Right lobe of liver (tissue), 6 donors: Measurements from ENCODE around the gene R3HDM2. TPM values are rescaled to one million over a fixed set of nuclear protein-coding genes. Genes with fewer than 3 reads are reported as not detected.
"Not testable (repeated sequence)": the region's sequence is repeated elsewhere in the genome, so short reads cannot be mapped to it uniquely, and the experiment has no call there.

Experiments
- ATAC-seq, 4 donors: fragments of 200-7000 bp; cut with Tn5 transposase; one replicate each; pipeline ENCODE4 v1.9.1; 2020; ENCODE audit warnings: mild to moderate bottlenecking in 4 of 4, moderate library complexity in 4 of 4
- DNase-seq, 3 donors: peaks; one replicate each; pipeline ENCODE4 v3.0.0-alpha.2; 2020
- H3K27ac ChIP-seq, 3 donors: fragments of 200-600 bp; one replicate each; pipeline ENCODE4 v1.8.0; 2022
- H3K27me3 ChIP-seq, 2 donors: fragments of 200-600 bp; one replicate each; pipeline ENCODE4 v1.8.0; 2022
- H3K36me3 ChIP-seq, 4 donors: fragments of 200-600 bp; sonication (generic) in 1 of 4; one replicate each; pipeline versions ENCODE4 v1.5.1 to v1.8.0; 2017 to 2022; ENCODE audit warnings: control low read depth in 1 of 4
- H3K4me1 ChIP-seq, 4 donors: fragments of 200-600 bp; sonication (generic) in 1 of 4; one replicate each; pipeline versions ENCODE4 v1.5.1 to v1.8.0; 2017 to 2022; ENCODE audit warnings: control low read depth in 1 of 4
- H3K4me3 ChIP-seq, 3 donors: fragments of 200-600 bp; one replicate each; pipeline ENCODE4 v1.8.0; 2022
- H3K9me3 ChIP-seq, 4 donors: fragments of 200-600 bp; sonication (generic) in 1 of 4; one replicate each; pipeline versions ENCODE4 v1.5.1 to v1.8.0; 2017 to 2022; ENCODE audit warnings: control low read depth in 1 of 4
- POLR2A ChIP-seq: fragments of 450-650 bp; IDR thresholded peaks from one replicate; pipeline ENCODE4 v1.6.1; 2017; ENCODE audit warnings: antibody characterized with exemption, mild to moderate bottlenecking
- WGBS: methylation state at CpG from one replicate; pipeline ENCODE4 v1.1.6; 2018; ENCODE audit warnings: low coverage, low lambda C conversion rate; ENCODE audit not compliant: insufficient coverage; ENCODE audit errors: missing lambda C conversion rate; 5-methylcytosine and 5-hydroxymethylcytosine counted together
- intact Hi-C, 2 donors: fragments of 100-400 bp; cut with DNase I; formaldehyde crosslinking; loops; one replicate each; pipeline versions ENCODE4 v1.11.2 to v1.14.1; 2022
- total RNA-seq, 6 experiments: library from RNA; depleted of rRNA in 2 of 6; stranded (reverse); fragments of >200 nt in 2 of 6; fragmentation: NEBNext Ultra II Directional in 3 of 6; extraction: Animal tissue kit (Norgen Biotek cat#: 25700) in 3 of 6; gene quantifications; one replicate each; pipeline versions ENCODE4 v1.1.0 to v1.2.4, GENCODE V29; 2016 to 2023
- TF ChIP-seq, protein P1 (sequence below), 4 donors: fragments of 200-600 bp in 3 of 4; fragments of 450-650 bp in 1 of 4; IDR thresholded peaks; one replicate each; pipeline versions ENCODE4 v1.5.1 to v1.8.0; 2016 to 2022; ENCODE audit warnings: antibody characterized with exemption in 4 of 4, mild to moderate bottlenecking in 2 of 4
- donor health status: DM: no; HTN: yes; CAD: no.
- donor health status: DM: no; HTN: no; CAD: no.
- donor health status: DM: no; HTN: no; CAD: no.
- donor health status: DM: no; HTN: yes; CAD: no.
- donor health status: DM: no; HTN: yes; CAD: no.

R3HDM2 gene
- total RNA-seq, 6 experiments from 2014 or later: 25.3 to 48.0 (median 35.9) TPM

DNA sequence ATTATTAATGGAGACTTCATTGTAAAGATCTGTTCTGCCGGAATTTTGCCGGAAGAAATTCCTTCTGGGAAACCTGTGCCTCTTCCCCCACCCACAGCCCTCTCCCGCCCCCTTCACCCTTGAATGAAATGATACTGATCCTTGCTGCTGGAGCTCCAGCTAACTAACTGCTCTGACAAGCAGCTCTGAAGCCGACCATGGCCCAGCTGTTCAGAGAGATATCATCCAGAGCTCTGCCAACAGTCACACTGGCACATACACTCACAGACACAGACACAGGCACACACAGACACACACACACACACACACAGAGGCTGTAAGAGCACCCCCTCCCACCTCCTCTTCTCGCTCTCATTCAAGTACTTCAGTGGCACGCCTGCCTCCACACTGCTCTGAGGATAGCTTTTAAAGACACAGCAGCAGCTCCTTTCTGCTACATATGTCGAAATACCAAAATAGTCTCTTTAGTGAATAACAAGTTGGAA is 88.6 kb downstream of the R3HDM2 start:
- no peak for DNase-seq
- 69% methylated on average over 6 of the region's 7 CpGs for WGBS

DNA sequence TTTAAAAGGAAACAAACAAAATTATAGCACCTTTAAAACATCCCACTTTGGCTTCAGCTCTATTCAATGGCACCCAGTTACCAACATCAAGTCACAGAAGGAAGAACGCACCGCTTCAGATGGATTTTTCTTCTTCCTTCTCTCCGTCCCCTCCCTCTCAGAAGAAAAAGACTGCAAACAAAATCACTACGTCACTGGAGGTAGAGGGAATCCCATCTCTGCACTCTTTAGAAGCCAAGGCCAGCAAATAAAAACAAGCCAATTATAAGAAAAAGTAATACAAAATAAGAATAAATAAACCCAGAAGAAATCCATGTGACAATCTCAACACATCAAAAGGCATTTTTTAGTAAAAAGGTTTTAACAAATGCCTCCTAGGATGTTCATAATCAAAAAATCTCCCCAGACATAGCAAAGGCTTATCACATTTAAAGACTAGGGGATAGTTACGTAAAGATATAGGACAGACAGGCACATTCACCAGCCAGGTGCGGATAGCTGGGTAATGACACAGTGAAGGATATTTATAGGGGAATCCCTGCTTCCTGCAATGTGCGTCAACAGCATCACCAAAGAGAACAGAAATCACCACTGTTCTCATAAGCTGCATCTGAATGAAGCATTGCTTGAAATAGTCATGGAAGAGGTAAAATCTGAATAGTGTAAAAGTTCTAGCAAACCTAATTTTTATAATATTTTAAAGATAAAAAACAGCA is 89.4 kb downstream of the R3HDM2 start:
- no peaks in the 10 kb centered on the region for H3K36me3 ChIP-seq
- TF ChIP-seq POLR2A: no peak
- TF ChIP-seq, protein P1, sequence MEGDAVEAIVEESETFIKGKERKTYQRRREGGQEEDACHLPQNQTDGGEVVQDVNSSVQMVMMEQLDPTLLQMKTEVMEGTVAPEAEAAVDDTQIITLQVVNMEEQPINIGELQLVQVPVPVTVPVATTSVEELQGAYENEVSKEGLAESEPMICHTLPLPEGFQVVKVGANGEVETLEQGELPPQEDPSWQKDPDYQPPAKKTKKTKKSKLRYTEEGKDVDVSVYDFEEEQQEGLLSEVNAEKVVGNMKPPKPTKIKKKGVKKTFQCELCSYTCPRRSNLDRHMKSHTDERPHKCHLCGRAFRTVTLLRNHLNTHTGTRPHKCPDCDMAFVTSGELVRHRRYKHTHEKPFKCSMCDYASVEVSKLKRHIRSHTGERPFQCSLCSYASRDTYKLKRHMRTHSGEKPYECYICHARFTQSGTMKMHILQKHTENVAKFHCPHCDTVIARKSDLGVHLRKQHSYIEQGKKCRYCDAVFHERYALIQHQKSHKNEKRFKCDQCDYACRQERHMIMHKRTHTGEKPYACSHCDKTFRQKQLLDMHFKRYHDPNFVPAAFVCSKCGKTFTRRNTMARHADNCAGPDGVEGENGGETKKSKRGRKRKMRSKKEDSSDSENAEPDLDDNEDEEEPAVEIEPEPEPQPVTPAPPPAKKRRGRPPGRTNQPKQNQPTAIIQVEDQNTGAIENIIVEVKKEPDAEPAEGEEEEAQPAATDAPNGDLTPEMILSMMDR (IDR thresholded peaks at IDR 0.05): no peak
- intact Hi-C loops: no loop called here
- no peak overlapping the region for H3K27ac ChIP-seq
- no peaks in the 10 kb centered on the region for H3K9me3 ChIP-seq
- WGBS: 81% methylated on average over 6 of the region's 7 CpGs
- peaks cover 0 to 4% (median 0%) of the 10 kb centered on the region in 4 donors for H3K4me1 ChIP-seq
- ATAC-seq (peak in 2 of 4 donors; percentile 18 to 41), DNase-seq (no peak)
- no peak overlapping the region for H3K4me3 ChIP-seq
- no peaks in the 10 kb centered on the region for H3K27me3 ChIP-seq

More for the DNA sequence above, 88.6 kb downstream of the R3HDM2 start:
- Histone ChIP-seq H3K4me3 (no peak overlapping the region), H3K4me1 (peaks cover 0 to 4% (median 0%) of the 10 kb centered on the region in 4 donors), H3K27ac (no peak overlapping the region), H3K9me3 (no peaks in the 10 kb centered on the region), H3K36me3 (no peaks in the 10 kb centered on the region), H3K27me3 (no peaks in the 10 kb centered on the region)
- ATAC-seq: peak; percentile 26 to 46 (median 38)
- TF ChIP-seq POLR2A: no peak
- TF ChIP-seq, protein P1 (IDR thresholded peaks at IDR 0.05): no peak
- intact Hi-C loops: no loop called here

DNA sequence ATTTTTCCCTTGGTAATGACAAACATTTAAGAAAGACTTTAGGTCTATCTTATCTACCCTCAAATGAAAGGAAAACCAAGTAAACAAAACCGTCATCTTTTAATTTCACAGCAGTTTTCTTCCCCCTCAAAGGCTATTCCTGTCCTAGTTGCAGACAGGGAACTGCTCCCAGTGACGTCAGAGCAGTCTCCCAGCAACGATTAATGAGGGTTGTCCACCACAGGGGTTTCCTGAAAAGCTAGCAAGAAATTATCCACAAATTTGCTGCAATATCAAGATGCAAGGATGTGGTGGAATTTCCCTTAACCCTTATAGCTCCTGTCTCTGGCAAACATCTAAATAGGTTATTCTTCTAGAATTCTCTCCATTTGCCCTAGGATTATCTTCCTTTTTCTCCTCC is 90.7 kb downstream of the R3HDM2 start:
- no peak overlapping the region for H3K27ac ChIP-seq
- intact Hi-C loops: no loop called here

GRCh38 chr12:57336299-57336698 is 94.5 kb downstream of the R3HDM2 start:
- DNase-seq, intact Hi-C loops, H3K9me3 ChIP-seq, H3K4me3 ChIP-seq, H3K27ac ChIP-seq, H3K27me3 ChIP-seq, H3K36me3 ChIP-seq, ATAC-seq, H3K4me1 ChIP-seq: not testable (repeated sequence)
- WGBS: 87% methylated on average over 3 of the region's 4 CpGs

More for the DNA sequence above, 90.7 kb downstream of the R3HDM2 start:
- WGBS: 31% methylated on average over 3 of the region's 3 CpGs
- H3K4me1 ChIP-seq: peaks cover 0 to 4% (median 0%) of the 10 kb centered on the region in 4 donors
- H3K36me3 ChIP-seq: no peaks in the 10 kb centered on the region
- H3K9me3 ChIP-seq: no peaks in the 10 kb centered on the region
- no peak overlapping the region for H3K4me3 ChIP-seq
- DNase-seq: peak in 2 of 3 donors; percentile 53 to 61
- H3K27me3 ChIP-seq: no peaks in the 10 kb centered on the region
- ATAC-seq: peak; percentile 72 to 87 (median 80)
- TF ChIP-seq POLR2A: no peak
- TF ChIP-seq, protein P1 (IDR thresholded peaks at IDR 0.05): no peak

DNA sequence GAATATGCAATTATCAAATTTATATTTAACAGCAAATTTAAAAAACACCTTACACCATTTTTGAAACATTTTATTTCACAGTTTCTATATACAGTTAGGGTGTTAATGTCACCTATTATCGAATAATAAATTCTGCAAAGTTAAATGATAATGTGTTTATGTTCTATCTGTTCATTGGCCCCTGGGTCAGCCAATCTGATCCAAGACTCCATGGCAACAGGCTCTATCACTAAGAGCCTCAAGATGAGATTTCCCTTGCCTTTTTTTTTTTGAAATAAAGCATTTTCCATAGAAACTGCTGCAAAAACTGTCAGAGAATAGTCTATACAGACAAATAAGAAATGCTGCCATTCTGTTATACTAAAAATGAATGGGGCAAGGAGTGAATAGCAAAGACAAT is 96.6 kb downstream of the R3HDM2 start:
- Histone ChIP-seq H3K4me1 (no peaks in the 10 kb centered on the region), H3K4me3 (no peak overlapping the region), H3K27me3 (no peaks in the 10 kb centered on the region), H3K27ac (no peak overlapping the region), H3K36me3 (peaks cover 0 to 1% (median 0%) of the 10 kb centered on the region in 4 donors), H3K9me3 (no peaks in the 10 kb centered on the region)
- TF ChIP-seq, protein P1 (IDR thresholded peaks at IDR 0.05): no peak
- no peak for TF ChIP-seq POLR2A
- 79% methylated on average over 1 of the region's 1 CpG for WGBS
- no peak for DNase-seq
- no peak for ATAC-seq
- intact Hi-C loops: no loop called here
